Activated CD4-positive, alpha-beta T cell treated with anti-CD3 and anti-CD28 coated beads, Interleukin-2, amount 10 ng/mL, durations not matched to agents 24 days and 14 days (primary cell): ENCODE data around the gene MS4A2. TPM values are rescaled to one million over a fixed set of nuclear protein-coding genes. Genes with fewer than 3 reads are reported as not detected.
"Not testable (repeated sequence)": the region's sequence is repeated elsewhere in the genome, so short reads cannot be mapped to it uniquely, and the experiment has no call there.

ENCODE experiments used
- DNase-seq: peaks from one replicate; pipeline ENCODE4 v3.0.0; 2022
- H3K27ac Mint-ChIP-seq: one replicate; pipeline ENCODE4 v1.8.0; 2022; ENCODE audit warnings: mild to moderate bottlenecking, mixed read lengths
- H3K27me3 Mint-ChIP-seq: one replicate; pipeline ENCODE4 v1.8.0; 2022; ENCODE audit warnings: mixed read lengths
- H3K36me3 Mint-ChIP-seq: one replicate; pipeline ENCODE4 v1.8.0; 2022; ENCODE audit warnings: low read depth, mild to moderate bottlenecking, mixed read lengths
- H3K4me1 Mint-ChIP-seq: one replicate; pipeline ENCODE4 v1.8.0; 2021; ENCODE audit warnings: mixed read lengths
- H3K4me3 Mint-ChIP-seq: one replicate; pipeline ENCODE4 v1.8.0; 2022; ENCODE audit warnings: mild to moderate bottlenecking, moderate library complexity, mixed read lengths
- H3K9me3 Mint-ChIP-seq: one replicate; pipeline ENCODE4 v1.8.0; 2021; ENCODE audit warnings: mixed read lengths
- intact Hi-C: fragments of 100-400 bp; cut with micrococcal nuclease; formaldehyde crosslinking; loops from one replicate; pipeline ENCODE4 v1.15.1; 2023
- total RNA-seq: library from RNA; stranded (reverse); gene quantifications from 2 replicates; pipeline ENCODE4 v1.2.3, GENCODE V29; 2022

Gene MS4A2
- total RNA-seq, 1 donor from 2014 or later, result not detected

DNA sequence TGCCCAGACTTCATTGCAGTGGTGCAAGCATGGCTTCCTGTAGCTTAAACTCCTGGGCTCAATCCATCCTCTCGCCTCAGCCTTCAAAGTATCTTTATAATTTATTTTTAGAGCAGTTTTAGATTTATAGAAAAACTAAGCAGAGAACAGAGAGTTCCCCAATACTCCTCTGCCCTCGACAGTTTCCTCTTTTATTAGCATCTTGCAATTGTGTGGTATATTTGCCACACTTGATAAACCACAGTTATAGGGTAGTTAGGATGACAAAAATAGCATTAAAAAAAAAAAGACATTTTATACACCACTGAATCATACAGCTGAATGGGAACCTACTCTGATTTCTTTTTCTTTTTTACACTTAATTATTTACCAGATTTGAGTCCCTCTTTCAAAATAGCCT, 31.2 kb downstream of the MS4A2 start:
- no peaks in the 10 kb centered on the region for H3K4me1 Mint-ChIP-seq
- peaks cover 2% of the 10 kb centered on the region for H3K27me3 Mint-ChIP-seq
- intact Hi-C loops, result no loop called here
- H3K27ac Mint-ChIP-seq, result no peak overlapping the region
- H3K9me3 Mint-ChIP-seq, result no peaks in the 10 kb centered on the region
- no peak for DNase-seq
- H3K36me3 Mint-ChIP-seq, result no peaks in the 10 kb centered on the region
- no peak overlapping the region for H3K4me3 Mint-ChIP-seq

GRCh38 chr11:60121264-60121663, 32.8 kb downstream of the MS4A2 start:
- Mint-ChIP-seq H3K27me3 (peaks cover 2% of the 10 kb centered on the region), H3K4me3 (no peak overlapping the region), H3K27ac (no peak overlapping the region), H3K4me1 (no peaks in the 10 kb centered on the region), H3K9me3 (no peaks in the 10 kb centered on the region), H3K36me3 (no peaks in the 10 kb centered on the region)
- intact Hi-C loops, result no loop called here
- no peak for DNase-seq

GRCh38 chr11:60122414-60123036, 34.1 kb downstream of the MS4A2 start:
- Mint-ChIP-seq H3K27me3 (no peaks in the 10 kb centered on the region), H3K4me1 (no peaks in the 10 kb centered on the region), H3K9me3 (no peaks in the 10 kb centered on the region), H3K36me3 (no peaks in the 10 kb centered on the region), H3K4me3 (no peak overlapping the region), H3K27ac (no peak overlapping the region)
- DNase-seq, result no peak
- intact Hi-C loops, result no loop called here

- Mint-ChIP-seq H3K4me1 (no peaks in the 10 kb centered on the region), H3K36me3 (no peaks in the 10 kb centered on the region), H3K27ac (no peak overlapping the region), H3K27me3 (no peaks in the 10 kb centered on the region), H3K9me3 (no peaks in the 10 kb centered on the region), H3K4me3 (no peak overlapping the region)
- intact Hi-C loops, result no loop called here
- no peak for DNase-seq
Measured at GRCh38 chr11:60124802-60125432, 36.5 kb downstream of the MS4A2 start.

- H3K9me3 Mint-ChIP-seq, result no peaks in the 10 kb centered on the region
- no peak overlapping the region for H3K4me3 Mint-ChIP-seq
- no peaks in the 10 kb centered on the region for H3K4me1 Mint-ChIP-seq
- no peak for DNase-seq
- no peaks in the 10 kb centered on the region for H3K27me3 Mint-ChIP-seq
- no peak overlapping the region for H3K27ac Mint-ChIP-seq
- intact Hi-C loops, result no loop called here
- no peaks in the 10 kb centered on the region for H3K36me3 Mint-ChIP-seq
Measured at GRCh38 chr11:60125956-60126585, 37.6 kb downstream of the MS4A2 start.

- intact Hi-C loops, result no loop called here
- Mint-ChIP-seq H3K9me3 (no peaks in the 10 kb centered on the region), H3K36me3 (no peaks in the 10 kb centered on the region), H3K27ac (no peak overlapping the region), H3K4me1 (no peaks in the 10 kb centered on the region), H3K27me3 (no peaks in the 10 kb centered on the region), H3K4me3 (no peak overlapping the region)
- DNase-seq, result peak; percentile 20
Measured at GRCh38 chr11:60127311-60127811, 38.9 kb downstream of the MS4A2 start.

- H3K36me3 Mint-ChIP-seq, result no peaks in the 10 kb centered on the region
- intact Hi-C loops, result no loop called here
- no peaks in the 10 kb centered on the region for H3K9me3 Mint-ChIP-seq
- DNase-seq, result no peak
- H3K4me3 Mint-ChIP-seq, result no peak overlapping the region
- H3K27me3 Mint-ChIP-seq, result no peaks in the 10 kb centered on the region
- H3K4me1 Mint-ChIP-seq, result no peaks in the 10 kb centered on the region
- H3K27ac Mint-ChIP-seq, result no peak overlapping the region
Measured at GRCh38 chr11:60128376-60128775, 39.9 kb downstream of the MS4A2 start.

GRCh38 chr11:60128866-60129265, 40.4 kb downstream of the MS4A2 start:
- H3K27me3 Mint-ChIP-seq, DNase-seq, H3K27ac Mint-ChIP-seq, H3K36me3 Mint-ChIP-seq, H3K4me1 Mint-ChIP-seq, H3K4me3 Mint-ChIP-seq, H3K9me3 Mint-ChIP-seq, intact Hi-C loops: not testable (repeated sequence)

DNA sequence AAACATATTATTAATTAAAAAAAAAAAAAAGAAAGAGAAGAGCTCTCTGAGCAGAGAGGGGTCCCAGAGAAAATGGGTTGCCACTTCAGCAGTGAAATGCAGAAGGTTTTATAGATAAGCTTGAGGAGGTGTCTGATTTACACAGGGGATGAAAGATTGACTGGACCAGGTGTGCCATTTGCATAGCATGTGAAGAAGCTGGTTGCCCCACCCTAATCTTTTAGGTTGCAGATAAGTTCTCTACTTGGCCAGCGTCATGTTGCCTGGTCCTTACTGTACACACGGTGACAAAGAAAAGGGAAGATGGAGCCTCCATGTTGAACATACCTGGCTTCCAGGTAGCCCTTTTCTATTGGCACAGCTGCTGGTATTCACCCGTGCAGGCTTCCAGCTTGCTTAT, 41.4 kb downstream of the MS4A2 start:
- Mint-ChIP-seq H3K27ac (no peak overlapping the region), H3K4me1 (no peaks in the 10 kb centered on the region), H3K9me3 (no peaks in the 10 kb centered on the region), H3K4me3 (no peak overlapping the region), H3K27me3 (no peaks in the 10 kb centered on the region), H3K36me3 (no peaks in the 10 kb centered on the region)
- intact Hi-C loops, result loop anchor here (10.0 kb wide), 1 partner anchor 305 kb away; no protein-coding TSS in a partner anchor
- DNase-seq, result no peak

DNA sequence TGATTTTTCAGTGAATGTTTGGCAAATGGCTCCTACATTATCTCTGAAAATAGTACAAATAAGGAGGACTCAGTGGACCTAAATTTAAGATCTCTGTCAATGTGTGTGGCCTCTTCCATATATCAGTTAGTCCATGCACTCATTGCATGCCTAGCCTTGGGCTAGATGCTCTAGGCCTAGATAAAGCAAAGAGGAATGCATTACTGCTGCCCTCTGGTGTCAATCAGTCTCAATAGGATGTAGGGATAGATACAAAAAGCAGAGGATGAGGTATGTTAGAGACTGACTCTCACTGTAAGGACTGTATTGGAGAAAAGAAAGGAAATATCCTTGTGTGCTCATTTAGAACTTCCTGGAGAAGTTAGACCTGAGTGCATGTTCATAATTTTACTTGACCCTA, 42.0 kb downstream of the MS4A2 start:
- H3K27me3 Mint-ChIP-seq, result no peaks in the 10 kb centered on the region

DNA sequence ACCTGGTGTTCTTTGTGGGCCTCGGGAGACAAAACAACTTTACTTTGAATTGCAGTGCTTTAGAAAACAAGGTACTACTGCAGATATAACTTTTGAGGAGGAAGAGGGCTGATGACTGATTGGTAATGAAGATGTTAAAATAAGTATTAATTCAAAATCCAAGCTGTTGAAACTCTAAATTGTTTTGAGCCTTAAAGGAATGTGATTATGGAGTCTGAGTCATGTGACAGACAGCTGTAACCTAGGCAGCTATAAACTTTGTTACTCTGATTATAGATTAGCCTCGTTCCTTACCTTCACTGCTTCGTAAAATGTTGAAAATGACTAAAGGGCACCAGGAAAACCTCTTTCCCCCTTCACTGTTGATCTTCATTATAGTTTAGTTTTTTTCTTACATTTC, 43.4 kb downstream of the MS4A2 start:
- H3K27ac Mint-ChIP-seq, result no peak overlapping the region
- intact Hi-C loops, result loop anchor here (10.0 kb wide), 1 partner anchor 307 kb away; no protein-coding TSS in a partner anchor
- no peak for DNase-seq
- H3K36me3 Mint-ChIP-seq, result no peaks in the 10 kb centered on the region
- no peak overlapping the region for H3K4me3 Mint-ChIP-seq
- H3K9me3 Mint-ChIP-seq, result no peaks in the 10 kb centered on the region
- H3K4me1 Mint-ChIP-seq, result no peaks in the 10 kb centered on the region
- H3K27me3 Mint-ChIP-seq, result no peaks in the 10 kb centered on the region

More for the DNA sequence above, 42.0 kb downstream of the MS4A2 start:
- H3K27ac Mint-ChIP-seq, result no peak overlapping the region
- no peak for DNase-seq
- no peaks in the 10 kb centered on the region for H3K36me3 Mint-ChIP-seq
- H3K4me3 Mint-ChIP-seq, result no peak overlapping the region
- H3K9me3 Mint-ChIP-seq, result no peaks in the 10 kb centered on the region
- no peaks in the 10 kb centered on the region for H3K4me1 Mint-ChIP-seq
- intact Hi-C loops, result loop anchor here (10.0 kb wide), 1 partner anchor 306 kb away; no protein-coding TSS in a partner anchor

DNA sequence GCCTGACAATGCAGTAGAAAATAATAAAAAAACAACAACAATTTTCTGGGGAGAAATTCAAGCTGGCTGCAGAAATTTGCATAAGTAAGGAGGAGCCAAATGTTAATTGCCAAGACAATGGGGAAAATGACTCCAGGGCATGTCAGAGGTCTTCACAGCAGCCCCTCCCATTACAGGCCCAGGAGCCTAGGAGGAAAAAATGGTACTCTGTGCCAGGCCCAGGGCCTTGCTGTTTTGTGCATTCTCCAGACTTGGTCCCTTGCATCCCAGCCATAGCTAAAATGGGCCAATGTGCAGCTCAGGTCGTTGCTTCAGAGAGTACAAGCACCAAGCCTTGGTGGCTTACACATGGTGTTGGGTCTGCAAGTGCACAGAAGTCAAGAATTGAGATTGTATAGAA, 45.5 kb downstream of the MS4A2 start:
- no peak for DNase-seq
- Mint-ChIP-seq H3K27ac (no peak overlapping the region), H3K27me3 (peaks cover 2% of the 10 kb centered on the region), H3K4me3 (no peak overlapping the region), H3K36me3 (no peaks in the 10 kb centered on the region), H3K4me1 (no peaks in the 10 kb centered on the region), H3K9me3 (no peaks in the 10 kb centered on the region)
- intact Hi-C loops, result loop anchor here (10.0 kb wide), 1 partner anchor 309 kb away; no protein-coding TSS in a partner anchor

- no peaks in the 10 kb centered on the region for H3K9me3 Mint-ChIP-seq
- H3K4me1 Mint-ChIP-seq, result no peaks in the 10 kb centered on the region
- no peak for DNase-seq
- H3K27ac Mint-ChIP-seq, result no peak overlapping the region
- intact Hi-C loops, result no loop called here
- no peaks in the 10 kb centered on the region for H3K36me3 Mint-ChIP-seq
- peaks cover under 1% of the 10 kb centered on the region for H3K27me3 Mint-ChIP-seq
- H3K4me3 Mint-ChIP-seq, result no peak overlapping the region
Measured at GRCh38 chr11:60143768-60144167, 55.3 kb downstream of the MS4A2 start.

DNA sequence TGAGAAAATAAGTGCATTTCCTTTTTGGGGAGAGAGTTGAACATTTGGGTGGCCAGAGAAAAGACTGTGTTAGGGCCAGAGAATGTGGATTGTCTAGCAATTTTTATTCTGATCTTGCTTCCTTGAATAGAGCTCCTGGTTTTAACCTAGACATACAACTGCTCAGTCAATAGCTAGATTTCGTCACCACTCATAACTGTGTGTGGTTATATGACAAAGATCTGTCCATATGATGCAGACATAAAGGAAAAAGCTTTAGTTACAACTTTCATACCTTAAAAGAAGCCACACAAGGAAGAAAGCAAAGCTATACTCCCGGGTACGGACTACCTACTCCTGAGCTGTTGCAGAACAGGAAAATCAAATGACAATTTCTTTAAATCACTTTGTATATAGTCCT, 57.2 kb downstream of the MS4A2 start:
- no peak for DNase-seq
- H3K27me3 Mint-ChIP-seq, result no peaks in the 10 kb centered on the region
- intact Hi-C loops, result no loop called here
- no peak overlapping the region for H3K4me3 Mint-ChIP-seq
- no peak overlapping the region for H3K27ac Mint-ChIP-seq
- H3K36me3 Mint-ChIP-seq, result no peaks in the 10 kb centered on the region
- no peaks in the 10 kb centered on the region for H3K4me1 Mint-ChIP-seq
- H3K9me3 Mint-ChIP-seq, result no peaks in the 10 kb centered on the region
